Kidney (tissue), 14 donors: ENCODE results near the gene UBASH3B. TPM values are rescaled to one million over a fixed set of nuclear protein-coding genes. Genes with fewer than 3 reads are reported as not detected.
A peak's percentile ranks its signal among the peaks of the same experiment; 100 is the strongest.

Experiments used
- DNase-seq, 5 donors: peaks; one replicate each; pipeline ENCODE4 v3.0.0-alpha.2; 2013 to 2020
- FAIRE-seq: peaks from 2 replicates; lab custom pipeline; 2012; peaks lifted over from hg19 to GRCh38; lab: Jason Lieb, UNC
- H3K27ac ChIP-seq, 2 donors: one replicate each; pipeline ENCODE4 v1.7.0; 2013; ENCODE audit warnings: low read depth in 2 of 2, low read length in 2 of 2, inconsistent platforms in 1 of 2
- H3K27me3 ChIP-seq: one replicate; pipeline ENCODE4 v1.7.1; 2013; ENCODE audit warnings: low read length, inconsistent platforms; ENCODE audit not compliant: control insufficient read depth, insufficient read depth
- H3K36me3 ChIP-seq, 3 donors: one replicate each; pipeline versions ENCODE4 v1.7.0 to v1.7.1; 2013; ENCODE audit warnings: low read length in 3 of 3, control low read depth in 1 of 3, inconsistent platforms in 1 of 3; ENCODE audit not compliant: insufficient read depth in 3 of 3, control insufficient read depth in 2 of 3
- H3K4me1 ChIP-seq, 3 donors: one replicate each; pipeline versions ENCODE4 v1.7.0 to v1.7.1; 2013; ENCODE audit warnings: low read length in 3 of 3, inconsistent platforms in 1 of 3, low read depth in 1 of 3; ENCODE audit not compliant: control insufficient read depth in 2 of 3, insufficient read depth in 2 of 3
- H3K4me3 ChIP-seq, 3 donors: one replicate each; pipeline versions ENCODE4 v1.7.0 to v1.8.1; 2013; ENCODE audit warnings: low read length in 3 of 3, control low read depth in 1 of 3, inconsistent platforms in 1 of 3
- H3K9ac ChIP-seq, 3 donors: one replicate each; pipeline versions ENCODE4 v1.7.0 to v1.7.1; 2013; ENCODE audit warnings: low read length in 3 of 3, control low read depth in 1 of 3, inconsistent platforms in 1 of 3
- H3K9me3 ChIP-seq, 3 donors: one replicate each; pipeline versions ENCODE4 v1.7.0 to v1.7.1; 2013; ENCODE audit warnings: low read length in 3 of 3, control low read depth in 1 of 3, inconsistent platforms in 1 of 3; ENCODE audit not compliant: control insufficient read depth in 2 of 3, insufficient read depth in 1 of 3
- intact Hi-C: fragments of 100-400 bp; cut with DNase I; formaldehyde crosslinking; loops from one replicate; pipeline ENCODE4 v1.11.1; 2022
- polyA plus RNA-seq: library from polyadenylated mRNA; stranded (reverse); fragments of 350-450 nt; fragmentation: Illumina TruSeq; extraction: RNeasy Lipid Tissue Mini Kit (QIAGEN cat#74804); gene quantifications from one replicate; pipeline ENCODE4 v1.2.3, GENCODE V29; 2014; ENCODE audit warnings: low read depth, low replicate concordance; ENCODE audit not compliant: insufficient read depth
- total RNA-seq: library from RNA; stranded (reverse); fragmentation: NEBNext Ultra II Directional; extraction: Animal tissue kit (Norgen Biotek cat#: 25700); gene quantifications from one replicate; pipeline ENCODE4 v1.2.1, GENCODE V29; 2021
- TF ChIP-seq, protein P1 (sequence below): IDR thresholded peaks from 3 replicates; pipeline ENCODE4 v1.5.1; 2012; ENCODE audit warnings: mild to moderate bottlenecking, moderate library complexity, borderline replicate concordance; ENCODE audit not compliant: insufficient read depth; ENCODE audit errors: extremely low read depth
- donor health status: control.
- donor health status: control.
- donor health status: control.
- donor health status: control.
- donor health status: control.
- donor health status: DM: yes; HTN: yes; CAD: no.
- donor health status: Normal renal cell carcinoma (clear cell type).

Gene UBASH3B
- total and polyA plus RNA-seq, 2 donors from 2014 or later = 0.62 to 22.8 TPM

DNA sequence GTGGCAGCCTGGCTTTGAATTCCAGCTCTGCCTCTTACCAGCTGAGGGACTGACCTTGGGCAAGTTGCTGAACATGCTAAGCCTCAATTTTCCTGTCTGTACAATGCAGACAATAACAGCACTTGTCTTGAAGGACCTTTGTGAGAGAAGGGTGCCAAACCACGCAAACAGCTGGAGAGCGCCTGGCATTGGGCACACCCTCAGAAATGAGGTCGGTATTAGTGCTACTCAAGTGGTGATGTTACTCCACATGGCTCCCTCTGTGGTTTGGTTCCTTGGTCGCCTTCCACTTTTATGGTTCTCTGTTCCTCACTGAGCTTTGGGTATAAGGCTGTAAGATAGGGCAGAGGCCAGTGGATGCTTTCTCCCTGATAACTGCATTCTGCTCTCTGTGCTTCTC is 8.2 kb downstream of the UBASH3B start:
- H3K27ac ChIP-seq = no peak overlapping the region
- H3K36me3 ChIP-seq = no peaks in the 10 kb centered on the region
- H3K9ac ChIP-seq = no peak overlapping the region
- FAIRE-seq (no peak), DNase-seq (no peak)
- intact Hi-C loops = no loop called here
- TF ChIP-seq, protein P1, sequence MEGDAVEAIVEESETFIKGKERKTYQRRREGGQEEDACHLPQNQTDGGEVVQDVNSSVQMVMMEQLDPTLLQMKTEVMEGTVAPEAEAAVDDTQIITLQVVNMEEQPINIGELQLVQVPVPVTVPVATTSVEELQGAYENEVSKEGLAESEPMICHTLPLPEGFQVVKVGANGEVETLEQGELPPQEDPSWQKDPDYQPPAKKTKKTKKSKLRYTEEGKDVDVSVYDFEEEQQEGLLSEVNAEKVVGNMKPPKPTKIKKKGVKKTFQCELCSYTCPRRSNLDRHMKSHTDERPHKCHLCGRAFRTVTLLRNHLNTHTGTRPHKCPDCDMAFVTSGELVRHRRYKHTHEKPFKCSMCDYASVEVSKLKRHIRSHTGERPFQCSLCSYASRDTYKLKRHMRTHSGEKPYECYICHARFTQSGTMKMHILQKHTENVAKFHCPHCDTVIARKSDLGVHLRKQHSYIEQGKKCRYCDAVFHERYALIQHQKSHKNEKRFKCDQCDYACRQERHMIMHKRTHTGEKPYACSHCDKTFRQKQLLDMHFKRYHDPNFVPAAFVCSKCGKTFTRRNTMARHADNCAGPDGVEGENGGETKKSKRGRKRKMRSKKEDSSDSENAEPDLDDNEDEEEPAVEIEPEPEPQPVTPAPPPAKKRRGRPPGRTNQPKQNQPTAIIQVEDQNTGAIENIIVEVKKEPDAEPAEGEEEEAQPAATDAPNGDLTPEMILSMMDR = no peak
- H3K4me1 ChIP-seq = peaks cover 0 to 3% (median 0%) of the 10 kb centered on the region in 3 donors
- peaks cover 0 to under 1% (median 0%) of the 10 kb centered on the region in 3 donors for H3K9me3 ChIP-seq
- H3K4me3 ChIP-seq = no peak overlapping the region
- H3K27me3 ChIP-seq = no peaks in the 10 kb centered on the region

DNA sequence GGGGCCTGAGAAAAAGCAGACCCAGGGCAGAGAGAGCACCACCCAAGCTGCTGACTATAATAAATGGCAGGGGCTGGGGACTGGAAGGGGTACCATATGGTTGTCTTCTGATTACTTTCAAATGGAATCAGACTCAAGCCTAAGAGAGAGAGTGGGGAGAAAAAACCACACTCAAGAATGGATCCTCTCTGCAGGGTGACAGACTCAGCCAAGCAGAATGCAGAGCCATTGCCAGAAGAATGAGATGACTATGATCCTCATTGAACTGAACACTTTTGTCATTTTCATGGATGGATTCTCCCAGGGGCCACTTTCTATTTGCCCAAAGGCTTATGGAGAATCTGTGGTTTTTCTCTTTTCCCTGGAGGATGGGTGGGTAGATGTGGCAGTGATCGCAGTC is 8.7 kb downstream of the UBASH3B start:
- peaks cover 0 to 5% (median 0%) of the 10 kb centered on the region in 3 donors for H3K9me3 ChIP-seq
- H3K9ac ChIP-seq = no peak overlapping the region
- FAIRE-seq (no peak), DNase-seq (no peak)
- H3K27me3 ChIP-seq = no peaks in the 10 kb centered on the region
- no peaks in the 10 kb centered on the region for H3K36me3 ChIP-seq
- TF ChIP-seq, protein P1 = no peak
- no peak overlapping the region for H3K4me3 ChIP-seq
- H3K27ac ChIP-seq = no peak overlapping the region
- peaks cover 0 to 3% (median 0%) of the 10 kb centered on the region in 3 donors for H3K4me1 ChIP-seq
- intact Hi-C loops = no loop called here

DNA sequence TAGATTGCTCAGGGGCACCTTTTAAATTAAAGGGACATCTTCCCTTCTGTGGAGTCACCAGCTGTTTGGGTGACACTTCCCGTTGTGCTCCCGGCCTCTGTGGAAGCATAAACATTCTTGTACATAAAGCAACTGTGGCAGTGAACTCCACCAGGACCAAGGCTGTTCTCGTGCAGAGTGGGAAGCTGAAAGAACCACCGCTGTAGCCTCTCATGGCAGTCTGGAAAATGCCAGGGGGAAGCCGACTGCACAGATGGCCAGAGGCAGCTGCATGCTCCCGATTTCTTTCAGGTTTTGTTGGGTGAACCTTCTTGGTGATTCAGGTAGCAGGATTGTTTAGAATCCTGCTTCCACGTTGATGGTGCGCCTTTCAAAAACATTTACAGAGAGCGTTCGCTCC is 10.3 kb downstream of the UBASH3B start:
- H3K27me3 ChIP-seq = no peaks in the 10 kb centered on the region
- no peak overlapping the region for H3K9ac ChIP-seq
- no peak overlapping the region for H3K4me3 ChIP-seq
- FAIRE-seq (no peak), DNase-seq (peak in 1 of 5 donors; percentile 40)
- H3K36me3 ChIP-seq = no peaks in the 10 kb centered on the region
- TF ChIP-seq, protein P1 = no peak
- H3K9me3 ChIP-seq = peaks cover 0 to 6% (median 0%) of the 10 kb centered on the region in 3 donors
- intact Hi-C loops = no loop called here
- peaks cover 0 to 2% (median 0%) of the 10 kb centered on the region in 3 donors for H3K4me1 ChIP-seq
- H3K27ac ChIP-seq = no peak overlapping the region

DNA sequence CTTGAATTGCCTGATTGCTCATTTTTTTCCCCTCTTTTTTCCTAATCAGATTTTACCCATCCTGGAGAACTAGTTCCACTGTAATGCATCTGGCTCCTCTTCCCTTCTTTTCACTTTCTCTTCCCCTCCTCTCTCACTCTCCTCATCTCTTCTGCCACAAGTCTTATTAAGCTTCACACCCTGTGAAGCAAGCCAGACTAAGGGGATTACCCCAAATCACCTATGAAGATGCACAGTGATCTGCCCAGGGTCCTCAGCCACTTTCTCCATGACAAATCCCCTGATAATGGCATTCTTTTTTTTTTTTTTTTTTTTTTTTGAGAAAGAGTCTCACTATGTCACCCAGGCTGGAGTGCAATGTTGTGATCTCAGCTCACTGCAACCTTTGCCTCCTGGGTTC is 11.2 kb downstream of the UBASH3B start:
- intact Hi-C loops = no loop called here
- Histone ChIP-seq H3K27me3 (no peaks in the 10 kb centered on the region), H3K4me3 (no peak overlapping the region), H3K9ac (no peak overlapping the region), H3K9me3 (peaks cover 0 to 6% (median 0%) of the 10 kb centered on the region in 3 donors), H3K4me1 (no peaks in the 10 kb centered on the region), H3K36me3 (no peaks in the 10 kb centered on the region), H3K27ac (no peak overlapping the region)
- no peak for FAIRE-seq
- no peak for DNase-seq
- TF ChIP-seq, protein P1 = no peak
